SH-SY5Y (cell line): ENCODE measurements around the gene UXS1.

Experiments
- GATA2 ChIP-seq: IDR thresholded peaks from 2 replicates; pipeline ENCODE4 v1.6.1; 2011; ENCODE audit warnings: mild to moderate bottlenecking, low read depth, low read length
- GATA3 ChIP-seq: IDR thresholded peaks from 2 replicates; pipeline ENCODE4 v1.6.1; 2011; ENCODE audit warnings: low read depth, mild to moderate bottlenecking, low read length, moderate library complexity

DNA sequence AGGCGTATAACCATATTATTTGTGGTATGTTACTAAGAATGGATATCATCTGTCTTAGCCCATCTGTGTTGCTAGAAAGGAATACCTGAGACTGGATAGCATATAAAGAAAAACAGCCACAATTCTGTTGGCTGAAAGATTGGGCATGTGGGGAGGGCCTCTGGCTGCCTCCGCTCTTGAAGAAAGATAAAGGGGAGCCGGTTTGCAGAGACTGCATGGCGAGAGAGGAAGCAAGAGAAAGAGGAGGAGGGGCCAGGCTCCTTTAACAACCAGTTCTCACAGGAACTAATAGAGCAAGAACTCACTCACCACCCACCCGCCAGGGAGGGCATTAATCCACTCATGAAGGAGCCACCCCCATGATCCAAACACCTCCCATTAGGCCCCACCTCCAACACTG is 29.2 kb upstream of the UXS1 start:
- TF ChIP-seq GATA2 (no peak), GATA3 (no peak)
